ENCODE data around the gene BPIFB3. TPM values are rescaled to one million over a fixed set of nuclear protein-coding genes. Genes with fewer than 3 reads are reported as not detected.

Gene BPIFB3
- total and polyA plus RNA-seq, 2 of the 4 experiments (the other 2 are of a cell fraction) = not detected

DNA sequence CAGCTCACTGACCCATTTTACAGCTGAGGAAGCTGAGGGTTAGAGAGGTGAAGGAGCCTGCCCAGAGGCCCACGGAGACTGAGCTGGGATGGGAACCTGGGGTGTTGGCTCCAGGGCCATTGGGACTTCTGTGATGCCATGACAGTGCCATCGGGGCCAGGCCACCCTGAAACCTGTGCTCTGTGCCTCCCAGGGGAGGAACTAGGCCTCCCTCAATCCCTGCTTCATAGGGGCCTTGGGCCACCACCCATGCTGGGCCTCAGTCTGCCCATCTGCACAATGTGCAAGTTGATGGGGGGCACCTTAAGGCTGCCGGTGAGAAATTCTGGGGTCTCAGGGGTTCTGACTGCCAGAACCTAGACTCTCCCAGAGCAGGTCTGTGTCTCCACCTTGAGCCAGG lies 50.6 kb downstream of the BPIFB3 start:
- in situ Hi-C loops (cut with MboI; ENCODE audit: low sequenced_read_pairs) (no loop called here), intact Hi-C loops (cut with micrococcal nuclease) (no loop called here), dilution Hi-C loops (cut with HindIII; ENCODE audit: low sequenced_read_pairs, unreplicated experiment) (no loop called here)
- DNase-seq (no peak), ATAC-seq (ENCODE audit: low read depth) (no peak)
- Histone ChIP-seq H2BK120ac (ENCODE audit: low read depth, low read length) (no peak overlapping the region), H2BK20ac (ENCODE audit: low read depth, low read length) (no peak overlapping the region), H2AK9ac (replicated peaks; ENCODE audit: low read depth, low read length, poor library complexity) (no peak overlapping the region), H3K18ac (ENCODE audit: low read depth, low read length) (no peak overlapping the region), H3K23ac (ENCODE audit: low read depth, low read length) (no peak overlapping the region), H4K20me1 (ENCODE audit: insufficient read depth, low read length) (no peaks in the 10 kb centered on the region), H3K4me3 (ENCODE audit: insufficient read depth, low read depth, low read length) (no peak overlapping the region), H3K9me1 (ENCODE audit: insufficient read depth, low read length) (0 out of 2 replicates have a peak, but pooled peaks cover 3% of the 10 kb centered on the region), H3K4me2 (ENCODE audit: low read depth, low read length) (no peak overlapping the region), H3K36me3 (ENCODE audit: control insufficient read depth, insufficient read depth, low read length) (no peaks in the 10 kb centered on the region), H2AFZ (replicated peaks; ENCODE audit: low read length, poor library complexity) (no peak overlapping the region), H3K4me1 (ENCODE audit: control insufficient read depth, insufficient read depth, low read length) (no peaks in the 10 kb centered on the region), H4K8ac (ENCODE audit: low read depth in 2 of 2, low read length in 2 of 2) (no peak overlapping the region), H3K9ac (ENCODE audit: low read depth, low read length) (no peak overlapping the region), H3K79me1 (ENCODE audit: low read depth in 1 of 2, low read length in 2 of 2) (no peaks in the 10 kb centered on the region), H3K4ac (ENCODE audit: low read depth, low read length) (no peak overlapping the region), H2AK5ac (ENCODE audit: low read depth, low read length) (no peak overlapping the region), H3K9me3 (ENCODE audit: control insufficient read depth, insufficient read depth, low read length) (no peaks in the 10 kb centered on the region), H4K91ac (ENCODE audit: insufficient read depth, low read depth, low read length) (no peak overlapping the region), H3K56ac (ENCODE audit: extremely low read depth, insufficient read depth, low read length) (no peak overlapping the region), H2BK5ac (ENCODE audit: low read depth, low read length, poor library complexity, severe bottlenecking) (no peak overlapping the region), H2BK15ac (ENCODE audit: low read depth, low read length) (no peak overlapping the region), H4K5ac (ENCODE audit: low read depth, low read length) (no peak overlapping the region), H3K14ac (replicated peaks; ENCODE audit: low read depth, low read length) (no peak overlapping the region), H3K27me3 (ENCODE audit: control insufficient read depth, insufficient read depth, low read length) (peaks cover 3% of the 10 kb centered on the region; the same call in 1 of the 2 replicates), H3K27ac (ENCODE audit: insufficient read depth, low read length) (no peak overlapping the region)
- CTCF ChIA-PET = no interaction called here
- POLR2A ChIA-PET (ENCODE audit: unreplicated experiment) = no interaction called here
- TF ChIP-seq MAFK (IDR thresholded peaks at IDR 0.05; ENCODE audit: low read depth, low read length) = no peak
- TF ChIP-seq, protein P1, sequence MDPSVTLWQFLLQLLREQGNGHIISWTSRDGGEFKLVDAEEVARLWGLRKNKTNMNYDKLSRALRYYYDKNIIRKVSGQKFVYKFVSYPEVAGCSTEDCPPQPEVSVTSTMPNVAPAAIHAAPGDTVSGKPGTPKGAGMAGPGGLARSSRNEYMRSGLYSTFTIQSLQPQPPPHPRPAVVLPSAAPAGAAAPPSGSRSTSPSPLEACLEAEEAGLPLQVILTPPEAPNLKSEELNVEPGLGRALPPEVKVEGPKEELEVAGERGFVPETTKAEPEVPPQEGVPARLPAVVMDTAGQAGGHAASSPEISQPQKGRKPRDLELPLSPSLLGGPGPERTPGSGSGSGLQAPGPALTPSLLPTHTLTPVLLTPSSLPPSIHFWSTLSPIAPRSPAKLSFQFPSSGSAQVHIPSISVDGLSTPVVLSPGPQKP (IDR thresholded peaks at IDR 0.05; ENCODE audit: borderline replicate concordance, low read depth, low read length) = no peak
- no peak for TF ChIP-seq CHD1 (IDR thresholded peaks at IDR 0.05; ENCODE audit: low read depth, low read length)
- no peak for TF ChIP-seq RCOR1 (IDR thresholded peaks at IDR 0.05; ENCODE audit: insufficient replicate concordance, low read length)
- TF ChIP-seq NFE2L2 (IDR thresholded peaks at IDR 0.05; ENCODE audit: low read depth, low read length) = no peak
- no peak for TF ChIP-seq BHLHE40 (IDR thresholded peaks at IDR 0.05; ENCODE audit: low read depth, low read length)
- no peak for TF ChIP-seq RFX5 (IDR thresholded peaks at IDR 0.05; ENCODE audit: low read depth, low read length)
- TF ChIP-seq, protein P2, sequence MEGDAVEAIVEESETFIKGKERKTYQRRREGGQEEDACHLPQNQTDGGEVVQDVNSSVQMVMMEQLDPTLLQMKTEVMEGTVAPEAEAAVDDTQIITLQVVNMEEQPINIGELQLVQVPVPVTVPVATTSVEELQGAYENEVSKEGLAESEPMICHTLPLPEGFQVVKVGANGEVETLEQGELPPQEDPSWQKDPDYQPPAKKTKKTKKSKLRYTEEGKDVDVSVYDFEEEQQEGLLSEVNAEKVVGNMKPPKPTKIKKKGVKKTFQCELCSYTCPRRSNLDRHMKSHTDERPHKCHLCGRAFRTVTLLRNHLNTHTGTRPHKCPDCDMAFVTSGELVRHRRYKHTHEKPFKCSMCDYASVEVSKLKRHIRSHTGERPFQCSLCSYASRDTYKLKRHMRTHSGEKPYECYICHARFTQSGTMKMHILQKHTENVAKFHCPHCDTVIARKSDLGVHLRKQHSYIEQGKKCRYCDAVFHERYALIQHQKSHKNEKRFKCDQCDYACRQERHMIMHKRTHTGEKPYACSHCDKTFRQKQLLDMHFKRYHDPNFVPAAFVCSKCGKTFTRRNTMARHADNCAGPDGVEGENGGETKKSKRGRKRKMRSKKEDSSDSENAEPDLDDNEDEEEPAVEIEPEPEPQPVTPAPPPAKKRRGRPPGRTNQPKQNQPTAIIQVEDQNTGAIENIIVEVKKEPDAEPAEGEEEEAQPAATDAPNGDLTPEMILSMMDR (conservative IDR thresholded peaks at IDR 0.05; ENCODE audit: low read depth, low read length) = no peak
- TF ChIP-seq MXI1 (IDR thresholded peaks at IDR 0.05; ENCODE audit: borderline replicate concordance, low read depth, low read length) = no peak
- no peak for TF ChIP-seq CEBPB (IDR thresholded peaks at IDR 0.05; ENCODE audit: low read depth, low read length)
- no peak for TF ChIP-seq POLR2A (IDR thresholded peaks at IDR 0.05; ENCODE audit: low read depth, low read length)
- TF ChIP-seq, protein P3, sequence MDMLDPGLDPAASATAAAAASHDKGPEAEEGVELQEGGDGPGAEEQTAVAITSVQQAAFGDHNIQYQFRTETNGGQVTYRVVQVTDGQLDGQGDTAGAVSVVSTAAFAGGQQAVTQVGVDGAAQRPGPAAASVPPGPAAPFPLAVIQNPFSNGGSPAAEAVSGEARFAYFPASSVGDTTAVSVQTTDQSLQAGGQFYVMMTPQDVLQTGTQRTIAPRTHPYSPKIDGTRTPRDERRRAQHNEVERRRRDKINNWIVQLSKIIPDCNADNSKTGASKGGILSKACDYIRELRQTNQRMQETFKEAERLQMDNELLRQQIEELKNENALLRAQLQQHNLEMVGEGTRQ (IDR thresholded peaks at IDR 0.05; ENCODE audit: low read depth, low read length) = no peak
- TF ChIP-seq RAD21 (IDR thresholded peaks at IDR 0.05; ENCODE audit: low read length) = no peak
- no peak for TF ChIP-seq SMC3 (IDR thresholded peaks at IDR 0.05; ENCODE audit: low read depth, low read length)
- no peak for TF ChIP-seq MAZ (IDR thresholded peaks at IDR 0.05; ENCODE audit: borderline replicate concordance, low read depth, low read length)
- TF ChIP-seq FOS (IDR thresholded peaks at IDR 0.05; ENCODE audit: low read depth, low read length) = no peak
- BruUV-seq (replicated peaks) = no TSS peak
- no CpG with 5 or more reads among the region's 3 CpGs for WGBS, 2 experiments (ENCODE audit: extremely low coverage in 2 of 2, insufficient read length in 1 of 2)

Measured in IMR-90 (cell line).